CD4-positive, CD25-positive, alpha-beta regulatory T cell (primary cell): ENCODE data around the gene REXO1. TPM values are rescaled to one million over a fixed set of nuclear protein-coding genes. Genes with fewer than 3 reads are reported as not detected.
A peak's percentile ranks its signal among the peaks of the same experiment; 100 is the strongest.

Source experiments
- ATAC-seq, 2 donors: fragments of 150-1000 bp; cut with Tn5 transposase; one replicate each; pipeline ENCODE4 v1.10.0; 2021; ENCODE audit warnings: low read depth in 2 of 2, moderate number of reproducible peaks in 2 of 2, moderate library complexity in 1 of 2
- DNase-seq, 3 donors: peaks; one replicate each; pipeline versions ENCODE4 v3.0.0 to v3.0.0-alpha.2; 2012 to 2022; ENCODE audit warnings: mixed read lengths in 1 of 3
- H3K27ac ChIP-seq: one replicate; pipeline ENCODE4 v1.7.0; 2013; ENCODE audit warnings: mild to moderate bottlenecking, low read length; ENCODE audit not compliant: insufficient read depth, poor library complexity, severe bottlenecking
- H3K27me3 ChIP-seq: one replicate; pipeline ENCODE4 v1.7.0; 2013; ENCODE audit warnings: low read length; ENCODE audit not compliant: control insufficient read depth, insufficient read depth
- H3K36me3 ChIP-seq: one replicate; pipeline ENCODE4 v1.7.0; 2013; ENCODE audit warnings: mild to moderate bottlenecking, low read length, moderate library complexity; ENCODE audit not compliant: control insufficient read depth, insufficient read depth
- H3K4me1 ChIP-seq: 2 replicates; pipeline ENCODE4 v1.7.0; 2013; ENCODE audit warnings: mild to moderate bottlenecking, low read length; ENCODE audit not compliant: insufficient read depth, control insufficient read depth, poor library complexity, severe bottlenecking
- H3K4me3 ChIP-seq: one replicate; pipeline ENCODE4 v1.7.0; 2013; ENCODE audit warnings: low read depth, mild to moderate bottlenecking, low read length, moderate library complexity
- H3K9me3 ChIP-seq, 2 experiments: 1 replicate in 1 of 2; 2 replicates in 1 of 2; pipeline ENCODE4 v1.7.0; 2013; ENCODE audit warnings: low read length in 2 of 2, mild to moderate bottlenecking in 1 of 2, moderate library complexity in 1 of 2; ENCODE audit not compliant: control insufficient read depth in 2 of 2
- H3K27ac Mint-ChIP-seq, 3 donors: one replicate each; pipeline ENCODE4 v1.8.0; 2020 to 2022; ENCODE audit warnings: mild to moderate bottlenecking in 3 of 3, mixed read lengths in 3 of 3, moderate library complexity in 2 of 3
- H3K27me3 Mint-ChIP-seq: one replicate; pipeline ENCODE4 v1.8.0; 2022; ENCODE audit warnings: mild to moderate bottlenecking, mixed read lengths
- H3K36me3 Mint-ChIP-seq: one replicate; pipeline ENCODE4 v1.8.0; 2020; ENCODE audit warnings: mixed read lengths
- H3K4me1 Mint-ChIP-seq, 4 donors: one replicate each; pipeline ENCODE4 v1.8.0; 2020 to 2022; ENCODE audit warnings: mixed read lengths in 4 of 4, mild to moderate bottlenecking in 1 of 4
- H3K4me3 Mint-ChIP-seq, 4 donors: one replicate each; pipeline ENCODE4 v1.8.0; 2020 to 2022; ENCODE audit warnings: mild to moderate bottlenecking in 4 of 4, mixed read lengths in 4 of 4, moderate library complexity in 3 of 4
- H3K9me3 Mint-ChIP-seq, 7 donors: one replicate each; pipeline ENCODE4 v1.8.0; 2020 to 2022; ENCODE audit warnings: mixed read lengths in 7 of 7, mild to moderate bottlenecking in 3 of 7, moderate library complexity in 2 of 7
- polyA plus RNA-seq, 4 donors: library from polyadenylated mRNA; unstranded; fragments of 300-500 nt; fragmentation: Illumina TruSeq; gene quantifications; one replicate each; pipeline ENCODE4 v1.2.3, GENCODE V29; 2021
- total RNA-seq: library from RNA; stranded (reverse); gene quantifications from one replicate; pipeline ENCODE4 v1.2.3, GENCODE V29; 2022

Gene REXO1
- total and polyA plus RNA-seq, 5 donors from 2014 or later = 2.5 to 103 (median 3.7) TPM

- Histone ChIP-seq H3K4me3 (no peak overlapping the region), H3K27me3 (no peaks in the 10 kb centered on the region), H3K27ac (no peak overlapping the region), H3K9me3 (no peaks in the 10 kb centered on the region), H3K4me1 (peaks cover 71% of the 10 kb centered on the region), H3K36me3 (peaks cover 6% of the 10 kb centered on the region)
- Mint-ChIP-seq H3K4me1 (peaks cover 0 to 75% (median 22%) of the 10 kb centered on the region in 4 donors), H3K9me3 (peaks cover 0 to 2% (median 0%) of the 10 kb centered on the region in 7 donors), H3K27ac (no peak overlapping the region), H3K36me3 (peaks cover 6% of the 10 kb centered on the region), H3K27me3 (peaks cover 4% of the 10 kb centered on the region), H3K4me3 (peak overlapping the region in 3 of 4 donors; percentile 11 to 92 (median 24))
- ATAC-seq (no peak), DNase-seq (no peak)
Observed at GRCh38 chr19:1844513-1845124, 3.7 kb downstream of the REXO1 start.

- Histone ChIP-seq H3K9me3 (no peaks in the 10 kb centered on the region), H3K27me3 (no peaks in the 10 kb centered on the region), H3K36me3 (peaks cover 6% of the 10 kb centered on the region), H3K4me1 (peaks cover 67% of the 10 kb centered on the region), H3K27ac (no peak overlapping the region), H3K4me3 (no peak overlapping the region)
- ATAC-seq (no peak), DNase-seq (no peak)
- Mint-ChIP-seq H3K27me3 (peaks cover 3% of the 10 kb centered on the region), H3K9me3 (peaks cover 0 to 2% (median 0%) of the 10 kb centered on the region in 7 donors), H3K27ac (no peak overlapping the region), H3K4me3 (peak overlapping the region in 2 of 4 donors; percentile 22 to 41), H3K4me1 (peaks cover 0 to 73% (median 19%) of the 10 kb centered on the region in 4 donors), H3K36me3 (peaks cover 6% of the 10 kb centered on the region)
Observed at GRCh38 chr19:1843646-1844394, 4.5 kb downstream of the REXO1 start.

- Mint-ChIP-seq H3K4me1 (peaks cover 0 to 75% (median 19%) of the 10 kb centered on the region in 4 donors), H3K4me3 (peak overlapping the region in 1 of 4 donors; percentile 22), H3K27me3 (no peaks in the 10 kb centered on the region), H3K9me3 (peaks cover 0 to 2% (median 0%) of the 10 kb centered on the region in 7 donors), H3K36me3 (peaks cover 6% of the 10 kb centered on the region), H3K27ac (no peak overlapping the region)
- peaks cover 6% of the 10 kb centered on the region for H3K36me3 ChIP-seq
- peaks cover 65% of the 10 kb centered on the region for H3K4me1 ChIP-seq
- DNase-seq = no peak
- H3K9me3 ChIP-seq = no peaks in the 10 kb centered on the region
- no peak overlapping the region for H3K27ac ChIP-seq
- H3K4me3 ChIP-seq = no peak overlapping the region
- no peak for ATAC-seq
- H3K27me3 ChIP-seq = no peaks in the 10 kb centered on the region
Observed at GRCh38 chr19:1843116-1843515, 5.2 kb downstream of the REXO1 start.

GRCh38 chr19:1841209-1841924, 6.9 kb downstream of the REXO1 start:
- peaks cover 62% of the 10 kb centered on the region for H3K4me1 ChIP-seq
- H3K9me3 Mint-ChIP-seq = peaks cover 0 to 2% (median 0%) of the 10 kb centered on the region in 7 donors
- peaks cover 6% of the 10 kb centered on the region for H3K36me3 Mint-ChIP-seq
- peaks cover 0 to 73% (median 14%) of the 10 kb centered on the region in 4 donors for H3K4me1 Mint-ChIP-seq
- peak overlapping the region; percentile 36 to 56 (median 38) for H3K27ac Mint-ChIP-seq
- no peak overlapping the region for H3K4me3 ChIP-seq
- H3K4me3 Mint-ChIP-seq = peak overlapping the region in 2 of 4 donors; percentile 52 to 61
- ATAC-seq (no peak), DNase-seq (no peak)
- peaks cover 6% of the 10 kb centered on the region for H3K36me3 ChIP-seq
- H3K27me3 ChIP-seq = no peaks in the 10 kb centered on the region
- no peaks in the 10 kb centered on the region for H3K9me3 ChIP-seq
- H3K27ac ChIP-seq = no peak overlapping the region
- no peaks in the 10 kb centered on the region for H3K27me3 Mint-ChIP-seq

- H3K27ac ChIP-seq = no peak overlapping the region
- H3K4me1 Mint-ChIP-seq = peaks cover 0 to 70% (median 7%) of the 10 kb centered on the region in 4 donors
- no peaks in the 10 kb centered on the region for H3K27me3 ChIP-seq
Observed at GRCh38 chr19:1840541-1841115, 7.7 kb downstream of the REXO1 start.

GRCh38 chr19:1839658-1840540, 8.4 kb downstream of the REXO1 start:
- H3K9me3 ChIP-seq = no peaks in the 10 kb centered on the region
- Mint-ChIP-seq H3K4me3 (peak overlapping the region in 2 of 4 donors; percentile 8 to 35), H3K27me3 (no peaks in the 10 kb centered on the region), H3K4me1 (peaks cover 0 to 65% (median 7%) of the 10 kb centered on the region in 4 donors), H3K36me3 (no peaks in the 10 kb centered on the region), H3K9me3 (peaks cover 0 to 2% (median 0%) of the 10 kb centered on the region in 7 donors), H3K27ac (peak overlapping the region in 2 of 3 donors; percentile 46 to 77)
- peaks cover 54% of the 10 kb centered on the region for H3K4me1 ChIP-seq
- H3K4me3 ChIP-seq = no peak overlapping the region
- H3K27me3 ChIP-seq = no peaks in the 10 kb centered on the region
- H3K27ac ChIP-seq = no peak overlapping the region
- ATAC-seq = no peak
- DNase-seq = no peak
- H3K36me3 ChIP-seq = no peaks in the 10 kb centered on the region

More at GRCh38 chr19:1840541-1841115, 7.7 kb downstream of the REXO1 start:
- no peaks in the 10 kb centered on the region for H3K36me3 Mint-ChIP-seq
- peaks cover 0 to 2% (median 0%) of the 10 kb centered on the region in 7 donors for H3K9me3 Mint-ChIP-seq
- Histone ChIP-seq H3K4me3 (no peak overlapping the region), H3K4me1 (peaks cover 60% of the 10 kb centered on the region), H3K36me3 (peaks cover 6% of the 10 kb centered on the region), H3K9me3 (no peaks in the 10 kb centered on the region)
- peak overlapping the region in 2 of 4 donors; percentile 8 to 61 for H3K4me3 Mint-ChIP-seq
- H3K27me3 Mint-ChIP-seq = no peaks in the 10 kb centered on the region
- ATAC-seq (no peak), DNase-seq (no peak)
- H3K27ac Mint-ChIP-seq = peak overlapping the region in 2 of 3 donors; percentile 56 to 77
